ENCODE measurements around the gene KMO.

DNA sequence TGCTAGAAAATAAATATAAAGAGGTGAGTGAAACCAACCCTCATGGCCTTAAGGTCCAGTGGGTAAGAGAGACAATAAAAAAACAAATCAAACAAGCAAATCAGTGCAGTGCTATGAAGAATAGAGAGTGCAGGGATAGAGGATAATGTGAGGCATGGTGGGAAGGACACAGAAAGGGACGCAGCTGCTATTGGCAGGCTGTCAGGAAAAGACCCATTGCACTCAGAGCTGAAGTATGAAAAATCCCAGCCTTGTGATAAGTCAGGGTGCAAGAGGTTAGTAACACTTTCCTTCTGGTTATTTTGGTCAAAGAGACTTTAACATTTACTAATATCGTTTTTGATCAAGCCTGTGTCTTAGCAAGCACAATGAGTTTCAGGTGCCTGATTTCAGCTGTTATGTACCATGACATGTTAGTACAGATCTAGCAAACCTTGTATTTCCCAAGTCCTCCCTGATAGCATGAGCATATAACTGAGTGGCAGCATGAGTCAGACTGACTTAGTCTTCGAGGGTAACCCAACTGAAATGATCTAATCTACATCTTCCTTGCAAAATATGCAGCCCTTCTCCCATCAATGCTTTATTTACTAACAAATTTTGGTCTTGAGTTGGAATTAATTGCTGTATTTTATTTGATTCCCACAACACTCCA lies 76.3 kb downstream of the KMO start:
- TF ChIP-seq CTCF (IDR thresholded peaks at IDR 0.05) (no peak), POLR2AphosphoS5 (IDR thresholded peaks at IDR 0.05) (no peak), EP300 (IDR thresholded peaks at IDR 0.05) (no peak), POLR2A (IDR thresholded peaks at IDR 0.05) (no peak)
